COLO829 (cell line): ENCODE results near the gene PRR20A.
"Not testable (repeated sequence)": the region's sequence is repeated elsewhere in the genome, so short reads cannot be mapped to it uniquely, and the experiment has no call there.

Experiments used
- DNase-seq: peaks from one replicate; pipeline ENCODE4 v3.0.0; 2012; ENCODE audit warnings: low spot score

PRR20A gene

DNA sequence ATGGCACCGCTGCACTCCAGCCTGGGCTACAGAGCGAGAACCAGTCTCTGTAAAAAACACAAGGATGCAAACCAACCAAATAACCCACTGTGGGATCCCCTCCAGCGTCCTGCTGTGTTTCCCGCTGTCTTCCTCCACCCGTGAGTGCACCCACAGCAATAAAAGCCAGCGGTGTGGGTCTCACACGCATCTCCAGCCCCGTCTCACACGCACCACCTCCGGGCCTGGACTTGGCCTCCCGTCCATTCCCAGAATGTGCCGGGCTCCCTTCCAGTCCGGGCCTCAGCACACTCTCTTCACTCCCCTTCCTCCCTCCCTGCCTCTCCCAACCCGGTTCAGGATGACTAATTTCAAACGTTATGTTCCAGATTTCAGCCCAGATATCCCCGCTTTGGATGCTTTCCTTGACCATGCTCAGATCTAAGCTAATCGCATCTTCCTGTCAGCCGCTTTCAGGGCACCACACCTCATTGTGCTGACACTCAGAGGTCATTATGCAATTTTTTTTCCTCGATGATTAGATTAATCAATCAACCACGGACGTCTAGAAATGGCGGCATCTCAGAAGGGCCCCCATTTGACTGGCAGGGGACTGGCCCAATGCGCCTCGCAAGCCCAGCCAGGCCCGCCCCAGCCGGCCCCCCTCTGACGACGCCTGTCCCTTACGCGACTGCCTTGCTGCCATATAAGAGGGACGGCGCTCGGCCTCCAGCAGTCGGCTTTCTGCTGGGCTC lies at the start of gene PRR20A:
Gene PRR20A (plus strand): TSS at position 684 of the 734 bp plus-strand sequence. CDS start 387 bp downstream, outside the sequence.
- not testable (repeated sequence) for DNase-seq

DNA sequence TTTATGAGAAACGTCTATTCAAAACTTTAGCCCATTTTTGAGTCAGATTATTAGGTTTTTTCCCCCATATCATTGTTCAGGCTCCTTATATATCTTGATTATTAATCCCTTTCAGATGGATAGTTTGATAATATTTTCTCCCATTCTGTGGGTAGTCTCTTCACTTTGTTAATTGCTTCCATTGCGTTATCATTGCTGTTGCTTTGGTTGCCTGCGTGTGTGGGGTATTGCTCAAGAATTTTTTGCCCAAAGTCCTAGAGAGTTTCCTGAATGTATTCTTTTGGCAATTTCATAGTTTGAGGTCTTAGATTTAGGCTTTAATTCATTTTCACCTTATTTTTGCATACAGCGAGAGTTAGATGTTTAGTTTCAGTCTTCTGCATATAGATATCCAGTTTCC lies 25.8 kb upstream of the PRR20A start:
- no peak for DNase-seq

DNA sequence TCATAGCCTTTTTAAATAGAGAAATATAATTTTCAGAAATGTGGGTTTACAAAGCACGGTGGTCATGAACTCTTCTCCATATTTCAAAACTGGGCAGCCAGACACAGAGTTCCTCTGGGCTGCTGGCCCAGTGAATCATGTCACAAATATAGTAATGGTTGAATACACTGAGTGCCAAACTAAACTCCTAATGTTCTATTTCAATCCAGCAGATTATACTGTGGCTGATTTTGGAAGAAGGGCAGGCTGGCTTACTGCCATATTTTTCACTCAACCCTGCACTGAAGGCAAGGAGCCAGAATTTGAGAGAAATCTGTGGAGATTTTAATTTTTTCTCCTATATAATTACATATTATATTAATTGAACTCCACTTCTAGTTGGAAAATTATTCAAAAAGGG lies 17.0 kb upstream of the PRR20A start:
- DNase-seq: no peak

DNA sequence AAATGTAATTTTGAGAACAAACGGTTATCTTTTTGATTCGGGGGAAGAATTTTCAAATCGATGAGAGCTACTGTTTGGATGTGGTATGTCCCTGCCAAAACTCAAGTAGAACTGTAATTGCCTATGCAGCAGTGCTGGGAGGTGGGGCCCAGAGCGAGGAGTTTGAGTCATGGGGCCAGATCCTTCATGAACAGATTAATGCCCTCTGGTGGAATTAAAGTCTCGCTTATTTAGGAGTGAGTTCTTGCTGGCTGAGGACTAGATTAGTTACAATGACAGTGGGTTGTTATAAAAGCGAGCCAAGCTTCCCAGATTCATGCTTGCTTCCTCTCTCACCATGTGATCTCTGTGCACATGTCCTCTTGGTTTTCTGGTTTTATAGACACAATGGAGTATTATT lies 11.8 kb upstream of the PRR20A start:
- peak; percentile 3 for DNase-seq

DNA sequence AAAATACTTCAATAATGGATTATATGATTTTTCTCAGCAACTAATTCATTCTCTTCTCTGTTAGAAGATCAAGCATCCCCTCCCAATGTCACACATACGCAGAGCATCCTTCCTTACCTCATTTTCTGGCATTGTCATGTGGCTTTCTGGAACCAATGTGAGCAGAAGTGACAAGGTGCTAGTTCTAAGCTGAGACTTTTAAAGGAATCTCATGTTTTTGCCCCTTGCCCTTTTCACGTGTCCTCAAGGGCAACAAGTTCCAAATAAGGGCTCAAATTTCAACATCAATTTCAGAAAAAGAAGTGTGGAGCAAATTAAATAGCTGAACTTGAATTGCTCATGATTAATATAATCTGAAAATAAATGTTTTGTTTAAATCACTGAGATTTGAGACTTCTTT lies 4.6 kb upstream of the PRR20A start:
- no peak for DNase-seq

DNA sequence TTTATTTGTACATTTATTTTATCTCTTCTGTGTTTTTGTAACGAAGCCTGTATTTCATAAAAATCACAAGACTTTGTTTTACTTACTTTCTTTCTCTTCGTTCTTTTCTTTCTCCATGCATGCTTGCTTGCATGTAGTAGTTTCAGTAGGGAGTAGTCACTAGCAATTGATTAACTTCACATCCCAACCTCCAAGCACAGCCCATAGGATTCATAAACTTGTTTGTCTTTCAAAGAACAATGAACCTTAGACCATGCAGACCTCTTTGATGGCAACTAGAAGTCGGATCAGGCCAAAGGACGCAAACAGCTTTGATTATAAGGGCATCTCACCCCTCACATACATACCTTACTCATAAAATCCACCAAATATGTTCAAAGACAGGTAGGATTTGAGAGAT lies 3.1 kb upstream of the PRR20A start:
- DNase-seq: no peak

DNA sequence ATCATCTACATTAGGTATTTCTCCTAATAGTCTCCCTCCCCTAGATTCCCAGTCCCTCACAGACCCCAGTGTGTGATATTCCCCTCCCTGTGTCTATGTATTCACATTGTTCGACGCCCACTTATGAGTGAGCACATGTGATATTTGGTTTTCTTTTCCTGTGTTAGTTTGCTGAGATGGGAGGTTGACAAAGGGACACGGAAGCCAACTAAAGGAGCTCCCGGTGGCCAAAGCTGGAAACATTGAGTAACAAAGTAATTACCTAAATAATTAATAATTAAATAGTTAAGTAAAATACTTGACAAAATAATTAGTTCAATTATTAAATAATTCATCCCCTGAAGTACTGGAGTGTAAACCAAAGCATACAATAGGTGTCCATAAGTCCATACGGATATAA lies 1.7 kb upstream of the PRR20A start:
- peak; percentile 3 for DNase-seq

DNA sequence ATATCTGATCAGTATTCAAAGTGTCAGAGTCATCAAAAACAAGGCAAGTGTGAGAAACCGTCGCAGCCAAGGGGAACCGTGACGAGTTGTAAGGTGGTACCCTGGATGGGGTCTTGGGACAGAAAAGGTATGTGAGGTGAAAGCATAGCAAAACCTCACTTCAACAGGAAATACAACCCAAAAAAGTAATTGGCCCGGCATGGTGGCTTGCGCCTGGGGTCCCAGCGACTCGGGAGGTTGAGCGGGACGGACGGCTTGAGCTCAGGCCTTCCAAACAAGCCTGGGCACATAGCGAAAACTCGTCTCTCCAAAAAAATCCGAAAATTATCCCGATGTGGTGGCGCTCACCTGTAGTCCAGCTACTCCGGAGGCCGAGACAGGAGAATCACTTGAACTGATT lies 937 bp upstream of the PRR20A start:
- not testable (repeated sequence) for DNase-seq

DNA sequence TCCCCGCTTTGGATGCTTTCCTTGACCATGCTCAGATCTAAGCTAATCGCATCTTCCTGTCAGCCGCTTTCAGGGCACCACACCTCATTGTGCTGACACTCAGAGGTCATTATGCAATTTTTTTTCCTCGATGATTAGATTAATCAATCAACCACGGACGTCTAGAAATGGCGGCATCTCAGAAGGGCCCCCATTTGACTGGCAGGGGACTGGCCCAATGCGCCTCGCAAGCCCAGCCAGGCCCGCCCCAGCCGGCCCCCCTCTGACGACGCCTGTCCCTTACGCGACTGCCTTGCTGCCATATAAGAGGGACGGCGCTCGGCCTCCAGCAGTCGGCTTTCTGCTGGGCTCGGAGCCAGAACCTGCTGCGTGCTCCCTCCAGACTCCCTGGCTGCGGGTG lies 6.5 kb downstream of the PRR20A start, which contains the start of gene PRR20B:
Gene PRR20B (plus strand): TSS at position 301 of the 400 bp plus-strand sequence. CDS start 387 bp downstream, outside the sequence.
- not testable (repeated sequence) for DNase-seq

DNA sequence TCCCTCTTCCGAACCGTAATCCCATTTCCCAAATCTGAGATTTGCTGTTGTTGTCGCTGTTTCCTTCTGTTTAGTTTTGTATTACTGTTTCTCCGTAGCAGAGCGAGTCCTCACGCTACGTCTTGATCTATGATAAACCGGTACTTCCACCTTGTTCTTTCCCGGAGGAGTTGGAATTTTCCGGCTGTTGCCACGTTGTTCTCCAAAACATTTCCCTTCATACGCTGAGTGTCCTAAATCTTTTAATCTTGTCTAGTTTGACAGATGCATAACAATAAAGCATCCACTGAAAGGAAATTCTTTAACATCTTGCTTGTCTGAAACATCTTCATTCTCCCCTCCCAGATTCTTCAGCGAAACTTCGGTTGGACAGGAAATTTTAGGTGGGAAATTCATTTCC lies 7.4 kb downstream of the PRR20A start:
- DNase-seq: not testable (repeated sequence)

DNA sequence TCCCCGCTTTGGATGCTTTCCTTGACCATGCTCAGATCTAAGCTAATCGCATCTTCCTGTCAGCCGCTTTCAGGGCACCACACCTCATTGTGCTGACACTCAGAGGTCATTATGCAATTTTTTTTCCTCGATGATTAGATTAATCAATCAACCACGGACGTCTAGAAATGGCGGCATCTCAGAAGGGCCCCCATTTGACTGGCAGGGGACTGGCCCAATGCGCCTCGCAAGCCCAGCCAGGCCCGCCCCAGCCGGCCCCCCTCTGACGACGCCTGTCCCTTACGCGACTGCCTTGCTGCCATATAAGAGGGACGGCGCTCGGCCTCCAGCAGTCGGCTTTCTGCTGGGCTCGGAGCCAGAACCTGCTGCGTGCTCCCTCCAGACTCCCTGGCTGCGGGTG lies 13.0 kb downstream of the PRR20A start, which contains the start of gene PRR20C:
Gene PRR20C (plus strand): TSS at position 301 of the 400 bp plus-strand sequence. CDS start 387 bp downstream, outside the sequence.
- not testable (repeated sequence) for DNase-seq

DNA sequence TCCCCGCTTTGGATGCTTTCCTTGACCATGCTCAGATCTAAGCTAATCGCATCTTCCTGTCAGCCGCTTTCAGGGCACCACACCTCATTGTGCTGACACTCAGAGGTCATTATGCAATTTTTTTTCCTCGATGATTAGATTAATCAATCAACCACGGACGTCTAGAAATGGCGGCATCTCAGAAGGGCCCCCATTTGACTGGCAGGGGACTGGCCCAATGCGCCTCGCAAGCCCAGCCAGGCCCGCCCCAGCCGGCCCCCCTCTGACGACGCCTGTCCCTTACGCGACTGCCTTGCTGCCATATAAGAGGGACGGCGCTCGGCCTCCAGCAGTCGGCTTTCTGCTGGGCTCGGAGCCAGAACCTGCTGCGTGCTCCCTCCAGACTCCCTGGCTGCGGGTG lies 19.6 kb downstream of the PRR20A start, which contains the start of gene PRR20D:
Gene PRR20D (plus strand): TSS at position 301 of the 400 bp plus-strand sequence. CDS start 387 bp downstream, outside the sequence.
- DNase-seq: not testable (repeated sequence)

DNA sequence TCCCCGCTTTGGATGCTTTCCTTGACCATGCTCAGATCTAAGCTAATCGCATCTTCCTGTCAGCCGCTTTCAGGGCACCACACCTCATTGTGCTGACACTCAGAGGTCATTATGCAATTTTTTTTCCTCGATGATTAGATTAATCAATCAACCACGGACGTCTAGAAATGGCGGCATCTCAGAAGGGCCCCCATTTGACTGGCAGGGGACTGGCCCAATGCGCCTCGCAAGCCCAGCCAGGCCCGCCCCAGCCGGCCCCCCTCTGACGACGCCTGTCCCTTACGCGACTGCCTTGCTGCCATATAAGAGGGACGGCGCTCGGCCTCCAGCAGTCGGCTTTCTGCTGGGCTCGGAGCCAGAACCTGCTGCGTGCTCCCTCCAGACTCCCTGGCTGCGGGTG lies 26.2 kb downstream of the PRR20A start, which contains the start of gene PRR20E:
Gene PRR20E (plus strand): TSS at position 301 of the 400 bp plus-strand sequence. CDS start 387 bp downstream, outside the sequence.
- not testable (repeated sequence) for DNase-seq

DNA sequence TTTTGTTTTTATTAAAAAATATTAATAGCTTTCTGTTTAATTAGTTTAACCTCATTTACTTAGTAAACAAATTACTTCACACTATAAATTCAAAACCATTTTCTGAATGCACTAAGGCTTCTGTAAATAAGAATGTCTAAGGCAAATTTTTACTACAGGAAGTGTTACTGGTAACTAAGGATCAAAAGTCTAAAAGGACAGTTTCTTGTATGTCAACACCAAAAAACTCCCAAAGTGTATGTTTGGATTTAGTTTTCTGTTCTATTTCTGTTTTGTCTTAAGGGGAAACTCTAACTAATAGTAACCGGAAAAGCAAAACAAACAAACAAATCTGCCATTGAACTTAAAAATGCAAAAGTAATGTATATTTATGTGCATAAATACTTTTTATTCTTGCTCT lies 50.9 kb downstream of the PRR20A start:
- no peak for DNase-seq
